Neural crest cell (in vitro differentiated cells): ENCODE results near the gene TEX264. TPM values are rescaled to one million over a fixed set of nuclear protein-coding genes. Genes with fewer than 3 reads are reported as not detected.

Experiments used
- DNase-seq: peaks from one replicate; pipeline ENCODE4 v3.0.0; 2021; ENCODE audit warnings: low read depth, mixed read lengths, low spot score
- H3K27ac Mint-ChIP-seq: one replicate; pipeline ENCODE4 v1.8.0; 2021; ENCODE audit warnings: mild to moderate bottlenecking, mixed read lengths; ENCODE audit not compliant: unreplicated experiment
- H3K27me3 Mint-ChIP-seq: 2 replicates; pipeline ENCODE4 v1.8.0; 2021; ENCODE audit warnings: low read depth, mild to moderate bottlenecking, mixed read lengths
- H3K36me3 Mint-ChIP-seq: 2 replicates; pipeline ENCODE4 v1.8.0; 2021; ENCODE audit warnings: low read depth, mild to moderate bottlenecking, mixed read lengths
- H3K4me1 Mint-ChIP-seq: 2 replicates; pipeline ENCODE4 v1.8.0; 2021; ENCODE audit warnings: mixed read lengths
- H3K4me3 Mint-ChIP-seq: one replicate; pipeline ENCODE4 v1.8.0; 2021; ENCODE audit warnings: mild to moderate bottlenecking, mixed read lengths
- H3K9me3 Mint-ChIP-seq: 2 replicates; pipeline ENCODE4 v1.8.0; 2021; ENCODE audit warnings: mixed read lengths
- CTCF ChIP-seq: fragments of 200-600 bp; sonication (generic); conservative IDR thresholded peaks from 2 replicates; pipeline ENCODE4 v1.5.0; 2021; ENCODE audit warnings: antibody characterized with exemption, mild to moderate bottlenecking
- total RNA-seq: library from RNA; stranded (reverse); gene quantifications from 2 replicates; pipeline ENCODE4 v1.2.1, GENCODE V29; 2021

Gene TEX264
- total RNA-seq, 1 donor from 2014 or later, result 23.2 TPM

- TF ChIP-seq CTCF, result no peak
- Mint-ChIP-seq H3K36me3 (no peaks in the 10 kb centered on the region), H3K27me3 (peaks cover 21% of the 10 kb centered on the region), H3K4me1 (peaks cover 11% of the 10 kb centered on the region), H3K9me3 (no peaks in the 10 kb centered on the region), H3K4me3 (no peak overlapping the region), H3K27ac (no peak overlapping the region)
- DNase-seq, result no peak
Observed at GRCh38 chr3:51710631-51711351, 39.7 kb downstream of the TEX264 start.

- H3K36me3 Mint-ChIP-seq, result no peaks in the 10 kb centered on the region
- no peak for TF ChIP-seq CTCF
- H3K27me3 Mint-ChIP-seq, result peaks cover 21% of the 10 kb centered on the region
- no peak overlapping the region for H3K4me3 Mint-ChIP-seq
- H3K27ac Mint-ChIP-seq, result no peak overlapping the region
- no peak for DNase-seq
- peaks cover 11% of the 10 kb centered on the region for H3K4me1 Mint-ChIP-seq
- no peaks in the 10 kb centered on the region for H3K9me3 Mint-ChIP-seq
Observed at GRCh38 chr3:51711352-51712037, 40.4 kb downstream of the TEX264 start.

- H3K27me3 Mint-ChIP-seq, result peaks cover 21% of the 10 kb centered on the region
- peaks cover 11% of the 10 kb centered on the region for H3K4me1 Mint-ChIP-seq
- no peaks in the 10 kb centered on the region for H3K36me3 Mint-ChIP-seq
- no peak overlapping the region for H3K27ac Mint-ChIP-seq
- H3K9me3 Mint-ChIP-seq, result no peaks in the 10 kb centered on the region
- no peak for DNase-seq
- TF ChIP-seq CTCF, result no peak
- H3K4me3 Mint-ChIP-seq, result no peak overlapping the region
Observed at GRCh38 chr3:51712038-51712420, 41.0 kb downstream of the TEX264 start.

GRCh38 chr3:51712511-51712931 is 41.5 kb downstream of the TEX264 start:
- H3K27ac Mint-ChIP-seq, result no peak overlapping the region
- H3K27me3 Mint-ChIP-seq, result peaks cover 16% of the 10 kb centered on the region
- no peaks in the 10 kb centered on the region for H3K9me3 Mint-ChIP-seq
- no peaks in the 10 kb centered on the region for H3K36me3 Mint-ChIP-seq
- no peak for DNase-seq
- H3K4me3 Mint-ChIP-seq, result no peak overlapping the region
- peaks cover 6% of the 10 kb centered on the region for H3K4me1 Mint-ChIP-seq
- no peak for TF ChIP-seq CTCF

GRCh38 chr3:51712963-51713362 is 41.9 kb downstream of the TEX264 start:
- Mint-ChIP-seq H3K9me3 (no peaks in the 10 kb centered on the region), H3K27ac (no peak overlapping the region), H3K4me3 (no peak overlapping the region), H3K36me3 (no peaks in the 10 kb centered on the region), H3K4me1 (peaks cover 1% of the 10 kb centered on the region), H3K27me3 (peaks cover 12% of the 10 kb centered on the region)
- DNase-seq, result no peak
- TF ChIP-seq CTCF, result no peak
